WTC11 (cell line): ENCODE results near the gene RPS6KB2. TPM values are rescaled to one million over a fixed set of nuclear protein-coding genes. Genes with fewer than 3 reads are reported as not detected.
A peak's percentile ranks its signal among the peaks of the same experiment; 100 is the strongest.

ENCODE experiments used
- ATAC-seq: fragments of 200-7000 bp; cut with Tn5 transposase; 2 replicates; pipeline ENCODE4 v1.10.0; 2021; ENCODE audit warnings: mild to moderate bottlenecking, moderate library complexity
- CTCF ChIA-PET: fragments of 300-600 bp; sonication (Branson Sonifier 250); formaldehyde crosslinking; loops from one replicate; lab custom pipeline; 2021; ENCODE audit warnings: antibody characterized with exemption; lab: Charles Lee
- POLR2A ChIA-PET: fragments of 350-600 bp; sonication (Branson Sonifier 250); formaldehyde crosslinking; loops from one replicate; lab custom pipeline; 2021; ENCODE audit warnings: antibody characterized with exemption; lab: Charles Lee
- DNase-seq: peaks from one replicate; pipeline ENCODE4 v3.0.0; 2021; ENCODE audit warnings: low spot score
- H3K27ac Mint-ChIP-seq: 2 replicates; pipeline ENCODE4 v1.8.0; 2021; ENCODE audit warnings: mixed read lengths
- H3K27me3 Mint-ChIP-seq: 2 replicates; pipeline ENCODE4 v1.8.0; 2021; ENCODE audit warnings: low read depth, mild to moderate bottlenecking, moderate library complexity, mixed read lengths
- H3K36me3 Mint-ChIP-seq: 2 replicates; pipeline ENCODE4 v1.8.0; 2021; ENCODE audit warnings: mixed read lengths
- H3K4me1 Mint-ChIP-seq: 2 replicates; pipeline ENCODE4 v1.8.0; 2022; ENCODE audit warnings: mixed read lengths
- H3K4me3 Mint-ChIP-seq: 2 replicates; pipeline ENCODE4 v1.8.0; 2021; ENCODE audit warnings: mild to moderate bottlenecking, moderate library complexity, mixed read lengths
- H3K9me3 Mint-ChIP-seq: 2 replicates; pipeline ENCODE4 v1.8.0; 2021; ENCODE audit warnings: mixed read lengths
- ATF6 ChIP-seq: sonication (generic); formaldehyde crosslinking; IDR thresholded peaks from 2 replicates; pipeline ENCODE4 v1.8.1; 2023; ENCODE audit warnings: mild to moderate bottlenecking, missing genetic modification reagents
- CBFB ChIP-seq: sonication (generic); formaldehyde crosslinking; IDR thresholded peaks from 2 replicates; pipeline ENCODE4 v1.8.1; 2022; ENCODE audit warnings: mild to moderate bottlenecking, low read depth, missing genetic modification reagents
- CREM ChIP-seq: sonication (generic); formaldehyde crosslinking; IDR thresholded peaks from 2 replicates; pipeline ENCODE4 v1.8.1; 2022; ENCODE audit warnings: mild to moderate bottlenecking, missing genetic modification reagents, moderate library complexity
- CTCF ChIP-seq: fragments of 200-600 bp; IDR thresholded peaks from 2 replicates; pipeline ENCODE4 v1.8.0; 2022; ENCODE audit warnings: antibody characterized with exemption
- ELF4 ChIP-seq: sonication (generic); formaldehyde crosslinking; IDR thresholded peaks from 2 replicates; pipeline ENCODE4 v1.8.1; 2022; ENCODE audit warnings: low read depth, mild to moderate bottlenecking, moderate library complexity, missing genetic modification reagents
- EMX1 ChIP-seq: fragments of 250-450 bp; sonication (Bioruptor Pico); IDR thresholded peaks from 2 replicates; pipeline ENCODE4 v1.8.0; 2021; ENCODE audit warnings: mild to moderate bottlenecking
- ESRRA ChIP-seq: sonication (generic); formaldehyde crosslinking; IDR thresholded peaks from 2 replicates; pipeline ENCODE4 v1.8.1; 2022; ENCODE audit warnings: mild to moderate bottlenecking, missing genetic modification reagents, borderline replicate concordance
- HMGXB4 ChIP-seq: sonication (generic); formaldehyde crosslinking; IDR thresholded peaks from 2 replicates; pipeline ENCODE4 v1.8.1; 2023; ENCODE audit warnings: mild to moderate bottlenecking, moderate library complexity, missing genetic modification reagents
- IRF1 ChIP-seq: sonication (generic); formaldehyde crosslinking; IDR thresholded peaks from 2 replicates; pipeline ENCODE4 v1.8.0; 2023; ENCODE audit warnings: missing genetic modification reagents
- JAZF1 ChIP-seq: fragments of 250-450 bp; sonication (Bioruptor Pico); IDR thresholded peaks from 2 replicates; pipeline ENCODE4 v1.9.0; 2021; ENCODE audit warnings: moderate library complexity, mild to moderate bottlenecking, inconsistent platforms
- NFATC4 ChIP-seq: fragments of 250-450 bp; sonication (Bioruptor Pico); IDR thresholded peaks from 2 replicates; pipeline ENCODE4 v1.9.0; 2021; ENCODE audit warnings: mild to moderate bottlenecking
- PRRX2 ChIP-seq: fragments of 250-450 bp; sonication (Bioruptor Pico); IDR thresholded peaks from 2 replicates; pipeline ENCODE4 v1.8.0; 2021; ENCODE audit warnings: mild to moderate bottlenecking
- SMAD3 ChIP-seq: sonication (generic); formaldehyde crosslinking; IDR thresholded peaks from 2 replicates; pipeline ENCODE4 v1.8.0; 2022; ENCODE audit warnings: missing genetic modification reagents, mild to moderate bottlenecking, borderline replicate concordance
- SOX15 ChIP-seq: fragments of 250-450 bp; sonication (Bioruptor Pico); IDR thresholded peaks from 2 replicates; pipeline ENCODE4 v1.9.0; 2021; ENCODE audit warnings: mild to moderate bottlenecking
- TCF7 ChIP-seq: sonication (generic); formaldehyde crosslinking; IDR thresholded peaks from 2 replicates; pipeline ENCODE4 v1.8.0; 2022; ENCODE audit warnings: mild to moderate bottlenecking, low read depth, missing genetic modification reagents, moderate library complexity
- TEAD1 ChIP-seq: sonication (generic); formaldehyde crosslinking; IDR thresholded peaks from 2 replicates; pipeline ENCODE4 v1.8.0; 2022; ENCODE audit warnings: mild to moderate bottlenecking, missing genetic modification reagents
- TEAD4 ChIP-seq: sonication (generic); formaldehyde crosslinking; IDR thresholded peaks from 2 replicates; pipeline ENCODE4 v1.8.0; 2022; ENCODE audit warnings: mild to moderate bottlenecking, missing genetic modification reagents
- TP53 ChIP-seq: sonication (generic); formaldehyde crosslinking; IDR thresholded peaks from 2 replicates; pipeline ENCODE4 v1.8.1; 2023; ENCODE audit warnings: mild to moderate bottlenecking, missing genetic modification reagents
- ZBTB43 ChIP-seq: sonication (generic); formaldehyde crosslinking; IDR thresholded peaks from 2 replicates; pipeline ENCODE4 v1.8.1; 2023; ENCODE audit warnings: mild to moderate bottlenecking, missing genetic modification reagents
- ZMAT4 ChIP-seq: fragments of 250-450 bp; sonication (Bioruptor Pico); IDR thresholded peaks from 2 replicates; pipeline ENCODE4 v1.9.0; 2021; ENCODE audit warnings: mild to moderate bottlenecking
- ZNF425 ChIP-seq: fragments of 250-450 bp; sonication (Bioruptor Pico); conservative IDR thresholded peaks from 2 replicates; pipeline ENCODE4 v1.9.0; 2021; ENCODE audit warnings: mild to moderate bottlenecking
- ZNF671 ChIP-seq: fragments of 250-450 bp; sonication (Bioruptor Pico); IDR thresholded peaks from 2 replicates; pipeline ENCODE4 v1.8.0; 2021; ENCODE audit warnings: mild to moderate bottlenecking
- total RNA-seq: library from RNA; stranded (reverse); gene quantifications from 3 replicates; pipeline ENCODE4 v1.2.3, GENCODE V29; 2021

The RPS6KB2 gene
- total RNA-seq, 1 experiment from 2014 or later: 54.7 TPM

GRCh38 chr11:67482827-67483798 lies 54.8 kb downstream of the RPS6KB2 start, which contains the start of gene AIP (continued):
- TF ChIP-seq ZMAT4 (CRISPR knock-in tag): no peak
- TF ChIP-seq JAZF1 (CRISPR knock-in tag): no peak
- peak; percentile 86; the same call in 1 of the 2 replicates for TF ChIP-seq TCF7 (CRISPR knock-in tag)
- TF ChIP-seq ESRRA (CRISPR knock-in tag): peak; percentile 92; the same call in 1 of the 2 replicates
- no peak for TF ChIP-seq NFATC4 (CRISPR knock-in tag)
- TF ChIP-seq EMX1 (CRISPR knock-in tag): no peak
- peak; percentile 91 for TF ChIP-seq TEAD4
- TF ChIP-seq ZNF671 (CRISPR knock-in tag): no peak
- peak; percentile 91 for TF ChIP-seq ZBTB43 (CRISPR knock-in tag)
- TF ChIP-seq CTCF: no peak
- no peak for TF ChIP-seq ATF6 (CRISPR knock-in tag)
- TF ChIP-seq ZNF425 (CRISPR knock-in tag): no peak
- TF ChIP-seq CBFB: no peak

GRCh38 chr11:67483831-67484665 lies 55.8 kb downstream of the RPS6KB2 start:
- Mint-ChIP-seq H3K27me3 (peaks cover 42% of the 10 kb centered on the region), H3K4me3 (peak overlapping the region; percentile 75), H3K4me1 (peaks cover 19% of the 10 kb centered on the region), H3K36me3 (peaks cover 7% of the 10 kb centered on the region; the same call in 1 of the 2 replicates), H3K27ac (no peak overlapping the region), H3K9me3 (no peaks in the 10 kb centered on the region)
- ChIA-PET CTCF (interaction anchor here (1.4 kb wide), 1 partner anchor 83 kb away, joined by 14 read pairs; the partner anchor contains the start of gene PPP1CA), POLR2A (interaction anchor here (0.7 kb wide), 1 partner anchor 46 kb away, joined by 3 read pairs; the partner anchor contains the start of gene PTPRCAP)
- DNase-seq (no peak), ATAC-seq (no peak)
- TF ChIP-seq TP53 (CRISPR knock-in tag) (no peak), ZBTB43 (CRISPR knock-in tag) (no peak), SMAD3 (CRISPR knock-in tag) (no peak), ELF4 (CRISPR knock-in tag) (no peak), SOX15 (CRISPR knock-in tag) (no peak), TEAD1 (no peak), HMGXB4 (CRISPR knock-in tag) (no peak), CREM (no peak), IRF1 (CRISPR knock-in tag) (no peak), PRRX2 (no peak)
